GM18498 (cell line): Measurements from ENCODE around the gene RAB43.
"Not testable (repeated sequence)": the region's sequence is repeated elsewhere in the genome, so short reads cannot be mapped to it uniquely, and the experiment has no call there.

ENCODE experiments used
- ATAC-seq: cut with Tn5 transposase; IDR thresholded peaks from one replicate; pipeline ENCODE4 v1.9.1; 2021; ENCODE audit warnings: mild to moderate bottlenecking, moderate library complexity; ENCODE audit not compliant: unreplicated experiment

RAB43 gene

DNA sequence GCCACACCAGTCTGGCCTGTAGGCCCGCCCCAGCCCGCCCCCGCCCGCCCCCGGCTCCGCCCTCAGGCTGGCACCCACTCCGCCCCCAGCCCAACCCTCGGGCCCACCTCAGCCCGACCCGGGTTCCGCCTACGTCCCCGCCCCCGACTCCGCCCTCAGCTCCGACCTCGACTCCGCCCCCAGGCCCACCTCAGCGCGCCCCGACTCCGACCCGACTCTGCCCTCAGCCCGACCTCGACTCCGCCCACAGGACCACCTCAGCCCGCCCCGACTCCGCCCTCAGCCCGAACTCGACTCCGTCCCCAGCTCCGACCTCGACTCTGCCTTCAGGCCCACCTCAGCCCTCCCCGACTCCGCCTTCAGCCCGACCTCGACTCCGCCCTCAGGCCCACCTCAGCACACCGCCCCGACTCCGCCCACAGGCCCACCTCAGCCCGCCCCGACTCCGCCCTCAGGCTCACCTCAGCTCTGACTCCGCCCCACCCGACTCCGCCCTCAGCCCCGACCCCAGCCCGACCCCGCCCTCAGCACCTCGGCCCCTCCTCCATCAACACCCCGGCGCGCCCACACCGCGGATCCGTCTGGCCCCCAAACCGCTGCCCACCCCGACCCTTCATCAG lies at the start of gene RAB43:
Gene RAB43, minus strand, starts transcription at position 13 of the 620 bp plus-strand sequence. CDS start 315 bp downstream, outside the sequence.
- ATAC-seq = peak; percentile 60

DNA sequence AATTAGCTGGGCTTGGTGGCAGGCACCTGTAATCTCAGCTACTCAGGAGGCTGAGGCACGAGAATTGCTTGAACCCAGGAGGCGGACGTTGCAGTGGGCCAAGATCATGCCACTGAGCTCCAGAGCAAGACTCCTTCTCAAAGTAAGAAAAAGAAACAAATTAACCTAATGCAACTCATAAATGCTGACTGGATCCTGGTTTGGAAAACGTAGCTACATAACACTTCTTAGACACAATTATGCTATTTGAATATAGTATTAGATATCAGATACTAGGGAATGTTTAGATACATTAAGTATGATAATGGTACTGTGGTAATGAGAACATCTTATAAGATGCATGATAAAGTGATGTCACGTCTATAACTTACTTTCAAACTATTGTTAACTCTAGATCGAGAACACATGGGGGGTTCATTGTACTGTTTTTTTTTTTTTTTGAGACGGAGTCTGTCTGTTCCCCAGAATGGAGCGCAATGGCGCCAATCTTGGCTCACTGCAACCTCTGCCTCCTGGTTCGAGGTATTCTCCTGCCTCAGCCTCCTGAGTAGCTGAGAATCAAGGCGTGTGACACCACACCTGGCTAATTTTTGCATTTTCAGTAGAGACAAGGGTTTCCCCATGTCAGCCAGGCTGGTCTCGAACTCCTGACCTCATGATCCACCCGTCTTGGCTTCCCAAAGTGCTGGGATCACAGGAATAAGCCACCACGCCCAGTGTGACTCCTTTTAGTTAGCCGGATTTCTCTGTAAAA lies 45.2 kb upstream of the RAB43 start:
- no peak for ATAC-seq

- ATAC-seq = not testable (repeated sequence)
Measured at GRCh38 chr3:129165594-129165993, 44.0 kb upstream of the RAB43 start.

GRCh38 chr3:129164500-129164899 lies 42.9 kb upstream of the RAB43 start:
- ATAC-seq = no peak

- ATAC-seq = no peak
Measured at GRCh38 chr3:129162729-129163579, 41.4 kb upstream of the RAB43 start.

- peak; percentile 3 for ATAC-seq
Measured at GRCh38 chr3:129161860-129162271, 40.3 kb upstream of the RAB43 start.

DNA sequence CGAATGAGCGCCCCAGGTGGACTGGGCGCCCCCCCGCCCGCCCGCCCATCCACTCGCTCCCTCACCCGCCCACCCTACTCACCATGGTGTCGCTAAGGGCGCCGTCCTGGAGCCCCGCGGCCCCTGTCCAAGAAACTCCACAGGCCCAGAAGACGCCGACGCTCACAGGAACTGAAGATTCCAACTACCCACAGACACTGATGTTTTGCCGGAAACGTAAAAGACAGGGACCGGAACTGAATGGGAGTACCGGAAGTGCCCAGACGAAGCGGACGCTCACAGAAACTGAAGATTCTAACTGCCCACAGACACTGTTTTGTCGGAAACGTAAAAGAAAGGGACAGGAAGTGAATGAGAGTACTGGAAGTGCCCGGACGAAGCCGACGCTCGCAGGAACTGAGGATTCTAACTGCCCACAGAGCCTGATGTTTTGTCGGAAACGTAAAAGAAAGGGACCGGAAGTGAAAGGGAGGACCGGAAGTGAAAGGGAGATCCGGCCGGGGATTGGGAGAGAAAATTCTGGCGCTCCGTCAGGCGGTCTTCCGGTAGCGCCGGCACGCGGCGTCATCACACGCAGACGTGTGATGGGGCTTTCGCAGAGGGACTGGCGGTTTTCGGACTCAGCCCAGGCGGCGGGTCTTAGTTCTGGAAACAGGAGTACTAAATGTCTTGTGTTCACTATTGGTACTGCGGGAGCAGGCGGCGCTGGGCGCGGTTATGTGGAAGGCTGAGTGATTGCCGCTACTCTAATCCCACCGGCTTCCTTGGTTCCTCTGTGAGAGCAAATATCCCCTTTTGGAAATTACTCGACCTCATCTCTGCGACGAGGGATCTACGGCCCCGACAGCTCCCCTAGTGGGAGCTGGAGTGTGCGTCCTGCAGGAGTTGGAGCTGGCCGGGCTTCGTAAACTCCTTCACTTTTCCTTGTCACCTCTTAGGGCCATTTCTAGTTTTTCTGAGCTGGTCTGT lies 39.6 kb upstream of the RAB43 start, which contains the start of gene ISY1:
Gene ISY1, minus strand, starts transcription at position 173 of the 969 bp plus-strand sequence. Its CDS starts 88 bp downstream, at position 85.
- ATAC-seq = peak; percentile 85

DNA sequence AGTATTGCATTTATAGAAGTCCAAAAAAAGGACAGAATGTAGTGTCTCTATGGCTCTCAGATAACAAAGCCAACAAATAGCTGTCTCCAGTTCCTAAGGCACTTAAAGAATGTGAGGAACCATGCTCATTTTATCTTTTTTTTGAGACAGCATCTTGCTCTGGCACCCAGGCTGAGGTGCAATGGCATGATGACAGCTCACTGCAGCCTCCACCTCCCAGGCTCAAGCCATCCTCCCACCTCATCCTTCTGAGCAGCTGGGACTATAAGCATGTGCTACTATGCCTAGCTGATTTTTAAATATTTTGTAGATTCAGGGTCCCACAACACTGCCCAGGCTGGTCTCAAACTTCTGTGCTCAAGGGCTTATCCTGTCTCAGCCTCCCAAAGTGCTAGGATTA lies 23.2 kb upstream of the RAB43 start:
- no peak for ATAC-seq

- ATAC-seq = not testable (repeated sequence)
Measured at GRCh38 chr3:129141011-129141410, 19.4 kb upstream of the RAB43 start.

DNA sequence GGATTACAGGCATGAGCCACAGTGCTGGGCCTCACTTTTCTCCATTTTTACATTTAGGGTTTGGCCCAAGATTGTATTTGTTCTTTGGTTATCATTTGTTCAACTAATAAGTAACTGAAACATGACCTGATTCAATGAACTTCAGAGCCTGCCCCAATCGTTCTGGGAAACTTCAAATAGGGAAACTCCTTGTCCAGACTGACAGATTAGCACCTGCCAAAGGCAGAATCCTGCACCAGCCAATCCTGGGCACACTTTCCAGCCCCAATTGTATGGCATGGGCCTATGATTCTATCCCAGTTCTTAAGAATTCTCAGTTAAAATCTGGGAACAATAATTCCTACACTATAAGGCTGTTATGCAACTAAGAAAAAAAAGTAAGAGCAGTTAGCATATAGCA lies 18.3 kb upstream of the RAB43 start:
- ATAC-seq = no peak

- not testable (repeated sequence) for ATAC-seq
Measured at GRCh38 chr3:129136275-129136674, 14.7 kb upstream of the RAB43 start.

DNA sequence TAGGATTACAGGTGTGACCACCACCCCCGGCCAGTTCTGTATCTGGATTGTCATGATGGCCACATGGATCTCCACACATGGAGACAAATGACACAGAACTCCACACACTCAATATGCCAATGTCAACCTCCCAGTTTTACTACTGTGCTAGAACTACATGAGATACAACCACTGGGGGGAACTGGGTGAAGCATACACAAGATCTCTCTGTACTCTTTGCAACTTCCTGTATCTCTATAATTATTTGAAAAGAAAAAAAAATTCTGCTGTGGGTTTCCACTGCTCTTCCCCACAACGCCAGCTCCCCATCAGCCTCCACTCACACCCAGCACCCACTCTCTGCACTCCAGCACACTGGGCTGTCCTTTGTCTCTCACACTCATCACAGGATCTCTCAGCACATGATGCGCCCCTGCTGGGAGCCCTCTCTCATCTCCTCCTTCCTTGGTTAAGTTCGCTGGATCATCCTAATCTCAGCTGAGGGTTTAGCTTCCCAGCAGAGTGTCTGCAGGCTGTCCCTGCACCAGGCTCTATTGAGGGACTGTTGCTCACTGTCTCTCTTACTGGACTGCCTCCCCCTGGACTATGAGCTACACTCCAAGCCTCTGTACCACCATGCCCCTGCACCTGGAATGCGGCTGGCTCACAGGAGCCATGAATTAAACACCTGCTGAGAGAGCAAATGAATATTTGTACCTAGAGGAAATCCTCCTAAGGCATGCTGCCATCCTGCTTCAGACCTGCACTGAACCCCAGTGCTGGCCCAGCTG lies 10.7 kb upstream of the RAB43 start:
- ATAC-seq = no peak

DNA sequence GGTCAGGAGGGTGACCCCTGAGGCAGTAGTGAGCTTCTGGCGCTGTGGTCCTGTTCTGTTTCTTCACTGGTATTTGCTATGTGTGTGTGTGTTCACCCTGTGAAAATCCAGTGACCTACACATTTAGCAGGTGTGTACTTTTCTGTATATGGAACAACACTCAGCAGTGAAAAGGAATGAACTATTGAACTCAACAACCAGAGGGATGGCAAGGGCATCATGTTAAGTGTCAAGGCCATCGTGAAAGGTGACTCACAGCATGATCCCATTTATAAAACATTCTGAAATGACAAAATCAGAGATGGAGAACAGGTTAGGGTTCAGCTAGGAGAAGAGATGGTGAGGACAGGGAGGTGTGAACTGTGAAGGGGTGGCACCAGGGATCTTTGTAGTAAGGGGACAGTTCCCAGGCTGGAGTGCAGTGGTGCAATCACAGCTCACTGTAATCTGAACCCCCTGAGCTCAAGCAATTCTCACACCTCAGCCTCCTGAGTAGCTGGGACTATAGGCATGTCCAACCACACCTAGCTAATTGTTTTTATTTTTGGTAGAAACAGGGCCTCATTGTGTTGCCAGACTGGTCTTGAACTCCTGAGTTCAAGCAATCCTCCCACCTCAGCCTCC lies 10.0 kb upstream of the RAB43 start:
- ATAC-seq = no peak

- no peak for ATAC-seq
Measured at GRCh38 chr3:129130291-129130813, 8.7 kb upstream of the RAB43 start.

- no peak for ATAC-seq
Measured at GRCh38 chr3:129128357-129129155, 7.0 kb upstream of the RAB43 start.

DNA sequence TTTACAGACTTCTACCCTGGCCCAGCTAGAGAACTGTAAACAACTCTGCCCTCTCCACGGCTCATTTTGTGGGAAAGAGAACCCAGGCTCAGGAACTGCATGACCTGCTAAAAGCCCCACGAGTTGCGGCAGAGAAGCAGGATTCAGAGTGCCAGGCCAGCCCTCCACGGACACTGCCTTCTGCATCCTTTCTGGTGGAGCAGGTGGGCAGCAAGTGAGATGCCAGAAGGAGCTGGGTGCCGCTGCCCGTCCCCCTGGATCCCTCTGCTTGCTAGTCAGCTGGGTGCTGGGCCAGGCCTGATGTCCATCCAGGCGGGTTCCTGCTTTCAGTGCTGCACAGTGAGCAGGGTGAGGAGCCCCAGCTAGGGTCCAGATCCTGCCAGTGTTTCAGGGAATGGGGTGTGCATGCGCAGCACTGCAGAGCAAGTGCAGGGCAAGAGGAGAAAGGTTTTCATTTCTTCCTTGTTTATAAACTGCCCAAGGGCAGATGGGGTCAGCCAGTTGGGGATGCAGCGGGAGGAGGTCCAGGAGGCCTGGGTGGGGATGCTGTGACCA lies 5.2 kb upstream of the RAB43 start:
- no peak for ATAC-seq

GRCh38 chr3:129123314-129124060 lies 1.9 kb upstream of the RAB43 start:
- no peak for ATAC-seq
